Measurements from ENCODE around the gene CARD14.

The CARD14 gene

GRCh38 chr17:80214878-80215210 is 45.0 kb downstream of the CARD14 start:
- no peak for DNase-seq (ENCODE audit: low read depth)
- no peak for TF ChIP-seq CTCF (IDR thresholded peaks at IDR 0.05; ENCODE audit: low read depth, low read length, missing control alignments)
- H3K4me3 ChIP-seq (ENCODE audit: low read depth, low read length): no peak overlapping the region

GRCh38 chr17:80216473-80217456 is 46.9 kb downstream of the CARD14 start:
- DNase-seq (ENCODE audit: low read depth): no peak
- TF ChIP-seq CTCF (IDR thresholded peaks at IDR 0.05; ENCODE audit: low read depth, low read length, missing control alignments): no peak
- no peak overlapping the region for H3K4me3 ChIP-seq (ENCODE audit: low read depth, low read length)

GRCh38 chr17:80217703-80218362 is 48.0 kb downstream of the CARD14 start:
- DNase-seq (ENCODE audit: low read depth): no peak
- no peak overlapping the region for H3K4me3 ChIP-seq (ENCODE audit: low read depth, low read length)
- no peak for TF ChIP-seq CTCF (IDR thresholded peaks at IDR 0.05; ENCODE audit: low read depth, low read length, missing control alignments)

- H3K4me3 ChIP-seq (ENCODE audit: low read depth, low read length): no peak overlapping the region
- TF ChIP-seq CTCF (IDR thresholded peaks at IDR 0.05; ENCODE audit: low read depth, low read length, missing control alignments): no peak
- DNase-seq (ENCODE audit: low read depth): no peak
Measured at GRCh38 chr17:80218391-80218790, 48.6 kb downstream of the CARD14 start.

- peak; percentile 72 for DNase-seq (ENCODE audit: low read depth)
- TF ChIP-seq CTCF (IDR thresholded peaks at IDR 0.05; ENCODE audit: low read depth, low read length, missing control alignments): no peak
- peak overlapping the region; percentile 98 for H3K4me3 ChIP-seq (ENCODE audit: low read depth, low read length)
Measured at GRCh38 chr17:80219013-80219762, 49.4 kb downstream of the CARD14 start.

- no peak for DNase-seq (ENCODE audit: low read depth)
- H3K4me3 ChIP-seq (ENCODE audit: low read depth, low read length): peak overlapping the region; percentile 98
- no peak for TF ChIP-seq CTCF (IDR thresholded peaks at IDR 0.05; ENCODE audit: low read depth, low read length, missing control alignments)
Measured at GRCh38 chr17:80219763-80220053, 49.9 kb downstream of the CARD14 start.

All from GM12864 (cell line).